ENCODE data around the gene SASH1. TPM values are rescaled to one million over a fixed set of nuclear protein-coding genes. Genes with fewer than 3 reads are reported as not detected.

Gene SASH1
- total RNA-seq, 1 donor from 2014 or later, result 10.2 TPM

GRCh38 chr6:148514091-148514845 is 171.6 kb downstream of the SASH1 start:
- no peak overlapping the region for H3K9ac ChIP-seq
- no peak overlapping the region for H3K27ac Mint-ChIP-seq
- no peaks in the 10 kb centered on the region for H3K9me3 ChIP-seq (ENCODE audit: low read depth)
- H3K79me2 ChIP-seq (ENCODE audit: low read depth), result peaks cover 12% of the 10 kb centered on the region
- no peak overlapping the region for H3K4me2 ChIP-seq
- H4K20me1 ChIP-seq (ENCODE audit: low read depth), result no peaks in the 10 kb centered on the region
- H3K27me3 ChIP-seq, result no peaks in the 10 kb centered on the region
- peaks cover 5% of the 10 kb centered on the region for H3K27me3 Mint-ChIP-seq (ENCODE audit: insufficient read depth, low read depth)
- no peak overlapping the region for H2AFZ ChIP-seq (replicated peaks)
- H3K4me3 ChIP-seq, result no peak overlapping the region
- no peak for TF ChIP-seq CTCF (IDR thresholded peaks at IDR 0.05)
- no peak for TF ChIP-seq EZH2phosphoT487 (IDR thresholded peaks at IDR 0.05)
- no peak for TF ChIP-seq EZH2 (IDR thresholded peaks at IDR 0.05)
- no peak overlapping the region for H3K4me3 Mint-ChIP-seq
- H3F3A ChIP-seq (ENCODE audit: low read depth), result peaks cover 12% of the 10 kb centered on the region
- no peak for DNase-seq (ENCODE audit: low spot score)
- H3K27ac ChIP-seq, result no peak overlapping the region
- H3K4me1 Mint-ChIP-seq, result peaks cover 21% of the 10 kb centered on the region
- no peaks in the 10 kb centered on the region for H3K36me3 ChIP-seq
- peaks cover 4% of the 10 kb centered on the region for H3K9me3 Mint-ChIP-seq
- peaks cover 27% of the 10 kb centered on the region for H3K4me1 ChIP-seq
- peaks cover 42% of the 10 kb centered on the region for H3K36me3 Mint-ChIP-seq

- Mint-ChIP-seq H3K27ac (no peak overlapping the region), H3K27me3 (ENCODE audit: insufficient read depth, low read depth) (peaks cover 5% of the 10 kb centered on the region), H3K9me3 (peaks cover 6% of the 10 kb centered on the region), H3K36me3 (peaks cover 55% of the 10 kb centered on the region), H3K4me3 (no peak overlapping the region), H3K4me1 (peaks cover 21% of the 10 kb centered on the region)
- Histone ChIP-seq H2AFZ (replicated peaks) (no peak overlapping the region), H3K79me2 (ENCODE audit: low read depth) (no peaks in the 10 kb centered on the region), H3F3A (ENCODE audit: low read depth) (no peaks in the 10 kb centered on the region), H3K9ac (no peak overlapping the region), H4K20me1 (ENCODE audit: low read depth) (no peaks in the 10 kb centered on the region), H3K4me2 (no peak overlapping the region), H3K9me3 (ENCODE audit: low read depth) (no peaks in the 10 kb centered on the region), H3K27me3 (no peaks in the 10 kb centered on the region), H3K4me3 (no peak overlapping the region), H3K27ac (no peak overlapping the region), H3K4me1 (peaks cover 16% of the 10 kb centered on the region), H3K36me3 (peaks cover 5% of the 10 kb centered on the region)
- TF ChIP-seq EZH2phosphoT487 (IDR thresholded peaks at IDR 0.05) (no peak), CTCF (IDR thresholded peaks at IDR 0.05) (no peak), EZH2 (IDR thresholded peaks at IDR 0.05) (no peak)
- no peak for DNase-seq (ENCODE audit: low spot score)
Measured at GRCh38 chr6:148516217-148516616, 173.6 kb downstream of the SASH1 start.

GRCh38 chr6:148516617-148517016 is 174.0 kb downstream of the SASH1 start:
- H3K27ac ChIP-seq, result no peak overlapping the region
- no peaks in the 10 kb centered on the region for H4K20me1 ChIP-seq (ENCODE audit: low read depth)
- Mint-ChIP-seq H3K9me3 (peaks cover 6% of the 10 kb centered on the region), H3K36me3 (peaks cover 58% of the 10 kb centered on the region), H3K4me3 (no peak overlapping the region), H3K4me1 (peaks cover 25% of the 10 kb centered on the region), H3K27me3 (ENCODE audit: insufficient read depth, low read depth) (peaks cover 5% of the 10 kb centered on the region), H3K27ac (no peak overlapping the region)
- H3K9ac ChIP-seq, result no peak overlapping the region
- H3K4me2 ChIP-seq, result no peak overlapping the region
- H3K4me3 ChIP-seq, result no peak overlapping the region
- peaks cover 16% of the 10 kb centered on the region for H3K4me1 ChIP-seq
- no peaks in the 10 kb centered on the region for H3F3A ChIP-seq (ENCODE audit: low read depth)
- H3K9me3 ChIP-seq (ENCODE audit: low read depth), result no peaks in the 10 kb centered on the region
- no peaks in the 10 kb centered on the region for H3K79me2 ChIP-seq (ENCODE audit: low read depth)
- peaks cover 5% of the 10 kb centered on the region for H3K36me3 ChIP-seq
- TF ChIP-seq EZH2 (IDR thresholded peaks at IDR 0.05) (no peak), CTCF (IDR thresholded peaks at IDR 0.05) (no peak), EZH2phosphoT487 (IDR thresholded peaks at IDR 0.05) (no peak)
- H2AFZ ChIP-seq (replicated peaks), result no peak overlapping the region
- DNase-seq (ENCODE audit: low spot score), result no peak
- no peaks in the 10 kb centered on the region for H3K27me3 ChIP-seq
